ENCODE measurements around the gene RMDN3.

Gene RMDN3

DNA sequence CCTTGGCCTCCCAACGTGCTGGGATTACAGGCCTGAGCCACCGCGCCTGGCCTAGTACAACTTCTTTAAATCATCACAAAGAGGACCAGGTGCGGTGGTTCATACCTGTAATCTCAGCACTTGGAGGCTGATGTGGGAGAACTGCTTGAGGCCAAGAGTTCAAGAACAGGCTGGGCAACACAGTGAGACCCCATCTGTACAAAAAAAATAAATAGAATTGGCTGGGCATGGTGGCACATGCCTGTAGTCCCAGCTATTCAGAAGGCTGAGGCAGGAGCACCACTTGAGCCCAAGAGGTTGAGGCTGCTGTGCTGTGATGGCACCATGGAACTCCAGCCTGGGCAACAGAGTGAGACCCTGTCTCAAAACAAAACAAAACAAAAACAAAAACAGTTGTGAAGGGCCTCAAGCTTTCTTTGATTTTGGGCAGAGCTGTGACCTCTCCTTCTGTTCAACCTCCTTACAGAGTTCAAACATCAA is 5.9 kb downstream of the RMDN3 start:
- no peak for TF ChIP-seq POLR2A (IDR thresholded peaks at IDR 0.05; ENCODE audit: low read length)
- TF ChIP-seq GATA1 (IDR thresholded peaks at IDR 0.05; ENCODE audit: low read depth, low read length), result no peak
- no peak for DNase-seq

DNA sequence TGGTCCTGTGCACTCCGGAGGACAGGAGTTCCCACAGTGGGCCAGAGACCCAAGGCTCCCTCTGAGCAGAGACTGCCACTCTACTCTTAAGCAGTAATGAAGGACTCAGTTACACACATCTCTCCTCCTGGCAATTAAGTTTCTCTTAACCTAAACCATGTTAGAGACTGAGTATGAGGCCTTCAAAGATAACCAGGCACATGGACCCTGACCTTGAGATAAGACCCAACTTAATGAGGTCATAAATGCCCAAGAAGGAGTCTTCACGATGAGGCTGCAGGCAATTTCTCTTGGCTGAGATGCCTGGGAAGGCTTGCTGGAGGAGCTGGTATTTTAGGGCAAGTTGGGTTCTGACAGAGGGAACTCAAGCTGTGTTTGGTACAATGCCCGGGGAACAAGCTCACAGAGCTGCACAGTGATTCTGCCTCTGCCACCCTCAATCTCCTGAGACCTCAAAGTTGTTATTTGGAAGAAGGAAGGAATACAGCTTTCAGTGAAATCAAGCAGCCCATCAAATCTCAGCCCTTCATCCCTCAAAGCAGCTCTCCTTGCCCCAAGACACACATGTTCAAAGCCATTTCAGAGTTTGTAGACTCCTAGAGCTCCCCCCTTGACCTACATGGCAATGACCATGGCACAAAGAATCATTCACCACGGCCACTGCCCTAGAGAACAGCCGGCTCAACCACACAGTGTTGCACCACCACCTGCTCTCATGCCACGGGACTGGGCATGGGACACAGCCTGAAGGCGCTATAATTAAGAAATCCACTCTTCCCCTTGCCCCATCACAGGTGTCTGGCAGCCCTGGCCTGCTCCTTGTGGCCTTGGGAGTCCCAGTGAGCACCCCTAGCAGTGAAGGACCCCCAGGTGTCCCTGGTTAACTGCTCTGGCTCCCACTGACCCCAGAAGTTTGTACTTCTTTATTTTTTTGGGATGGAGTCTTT is 7.1 kb downstream of the RMDN3 start:
- peak; percentile 26 for TF ChIP-seq POLR2A (IDR thresholded peaks at IDR 0.05; ENCODE audit: low read length)
- no peak for TF ChIP-seq GATA1 (IDR thresholded peaks at IDR 0.05; ENCODE audit: low read depth, low read length)
- DNase-seq, result peak; percentile 87 to 90

GRCh38 chr15:40746916-40747418 is 8.1 kb downstream of the RMDN3 start:
- peak; percentile 36 to 62 for DNase-seq
- TF ChIP-seq GATA1 (IDR thresholded peaks at IDR 0.05; ENCODE audit: low read depth, low read length), result no peak
- no peak for TF ChIP-seq POLR2A (IDR thresholded peaks at IDR 0.05; ENCODE audit: low read length)

- TF ChIP-seq POLR2A (IDR thresholded peaks at IDR 0.05; ENCODE audit: low read length) (no peak), GATA1 (IDR thresholded peaks at IDR 0.05; ENCODE audit: low read depth, low read length) (no peak)
- DNase-seq, result peak; percentile 40 to 57
These were observed 10.3 kb downstream of the RMDN3 start for GRCh38 chr15:40744815-40745152.

DNA sequence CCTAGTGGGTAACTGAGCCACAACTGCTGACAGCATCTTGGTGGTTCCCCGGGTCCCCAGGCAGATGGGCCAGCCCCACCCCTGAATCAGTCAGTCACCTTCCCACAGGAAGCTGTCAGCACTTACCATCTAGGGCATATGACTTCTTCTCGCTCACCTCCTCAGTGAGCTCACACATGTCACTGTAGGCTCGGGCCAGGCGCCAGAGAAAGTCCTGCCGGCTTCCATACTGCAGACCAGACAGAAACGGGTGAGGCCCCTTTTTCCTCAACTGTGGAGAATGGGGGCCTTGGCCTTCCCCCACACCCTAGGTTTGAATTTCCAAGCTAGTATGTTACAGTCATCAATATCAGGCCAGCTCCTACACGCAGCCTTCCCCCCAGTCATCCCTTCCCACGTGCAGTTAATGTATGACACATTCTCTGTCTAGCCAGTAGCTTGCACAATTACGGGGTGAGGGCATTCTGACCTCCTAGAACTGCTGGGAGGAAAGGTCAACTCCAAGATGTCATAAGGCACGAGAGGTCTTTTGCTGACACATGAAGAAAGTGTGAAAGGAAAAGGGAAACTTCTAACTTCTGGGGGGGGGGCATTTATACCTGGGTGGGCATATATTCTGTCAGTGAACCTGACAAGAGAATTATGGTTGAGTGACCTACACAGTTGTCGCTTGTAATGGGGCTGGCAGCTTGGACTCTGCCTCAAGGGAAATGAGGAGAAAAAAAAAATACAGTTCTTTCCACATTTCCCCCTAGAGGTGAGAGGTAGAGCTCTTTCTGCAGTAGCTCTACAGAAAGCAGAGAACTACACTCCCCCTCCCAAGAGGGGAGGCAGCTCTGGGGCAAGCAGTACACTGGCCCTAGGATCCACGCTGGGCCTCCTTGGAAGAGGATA is 10.9 kb downstream of the RMDN3 start:
- DNase-seq, result peak; percentile 55 to 76
- TF ChIP-seq POLR2A (IDR thresholded peaks at IDR 0.05; ENCODE audit: low read length), result no peak
- no peak for TF ChIP-seq GATA1 (IDR thresholded peaks at IDR 0.05; ENCODE audit: low read depth, low read length)

- peak; percentile 51 to 53 for DNase-seq
These were observed 11.6 kb downstream of the RMDN3 start for GRCh38 chr15:40743485-40743901.

DNA sequence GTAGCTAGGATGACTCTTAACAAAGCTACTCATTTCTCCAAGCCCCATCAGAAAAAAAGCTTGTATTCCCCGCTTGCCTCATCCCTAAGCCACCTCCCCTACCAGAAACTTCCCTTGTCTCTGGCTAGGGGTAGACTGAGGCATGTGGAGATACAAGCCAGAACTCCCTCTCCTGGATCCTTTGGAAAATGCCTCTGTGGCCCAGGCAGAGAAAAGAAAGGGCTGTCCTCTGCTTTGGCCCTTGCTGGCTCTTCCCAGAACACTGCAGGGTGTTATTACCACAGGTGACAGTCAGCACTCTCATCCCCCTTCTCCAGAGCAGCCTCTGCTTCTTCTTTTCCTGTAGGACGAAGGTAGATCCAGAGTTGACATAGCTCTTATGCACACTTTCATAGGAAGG is 15.2 kb downstream of the RMDN3 start:
- no peak for DNase-seq
- no peak for TF ChIP-seq GATA1 (IDR thresholded peaks at IDR 0.05; ENCODE audit: low read depth, low read length)
- TF ChIP-seq POLR2A (IDR thresholded peaks at IDR 0.05; ENCODE audit: low read length), result no peak

More at GRCh38 chr15:40743485-40743901, 11.6 kb downstream of the RMDN3 start:
- TF ChIP-seq POLR2A (IDR thresholded peaks at IDR 0.05; ENCODE audit: low read length), result no peak
- no peak for TF ChIP-seq GATA1 (IDR thresholded peaks at IDR 0.05; ENCODE audit: low read depth, low read length)

GRCh38 chr15:40739047-40739446 is 16.0 kb downstream of the RMDN3 start:
- TF ChIP-seq POLR2A (IDR thresholded peaks at IDR 0.05; ENCODE audit: low read length) (no peak), GATA1 (IDR thresholded peaks at IDR 0.05; ENCODE audit: low read depth, low read length) (no peak)
- DNase-seq, result no peak

DNA sequence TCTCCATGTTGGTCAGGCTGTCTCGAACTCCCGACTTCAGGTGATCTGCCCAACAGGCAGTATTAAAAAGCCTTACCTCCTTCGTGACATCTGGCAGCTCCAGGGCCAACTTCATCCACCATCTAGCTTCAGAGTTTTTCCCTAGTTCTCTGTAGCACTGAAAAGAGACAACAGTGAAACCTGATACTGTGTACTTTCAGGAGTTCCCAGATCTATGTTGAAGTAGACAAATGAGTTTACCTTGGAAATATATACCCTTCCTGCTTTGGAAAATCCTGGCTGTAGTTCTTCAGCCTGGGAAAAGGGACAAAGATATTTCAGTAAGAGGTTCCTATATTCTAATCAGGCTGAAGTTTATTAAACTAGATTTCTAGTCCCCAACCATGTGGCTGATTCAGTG is 18.0 kb downstream of the RMDN3 start:
- TF ChIP-seq GATA1 (IDR thresholded peaks at IDR 0.05; ENCODE audit: low read depth, low read length), result no peak
- DNase-seq, result no peak

GRCh38 chr15:40736575-40736974 is 18.5 kb downstream of the RMDN3 start:
- no peak for TF ChIP-seq POLR2A (IDR thresholded peaks at IDR 0.05; ENCODE audit: low read length)
- TF ChIP-seq GATA1 (IDR thresholded peaks at IDR 0.05; ENCODE audit: low read depth, low read length), result no peak
- no peak for DNase-seq

DNA sequence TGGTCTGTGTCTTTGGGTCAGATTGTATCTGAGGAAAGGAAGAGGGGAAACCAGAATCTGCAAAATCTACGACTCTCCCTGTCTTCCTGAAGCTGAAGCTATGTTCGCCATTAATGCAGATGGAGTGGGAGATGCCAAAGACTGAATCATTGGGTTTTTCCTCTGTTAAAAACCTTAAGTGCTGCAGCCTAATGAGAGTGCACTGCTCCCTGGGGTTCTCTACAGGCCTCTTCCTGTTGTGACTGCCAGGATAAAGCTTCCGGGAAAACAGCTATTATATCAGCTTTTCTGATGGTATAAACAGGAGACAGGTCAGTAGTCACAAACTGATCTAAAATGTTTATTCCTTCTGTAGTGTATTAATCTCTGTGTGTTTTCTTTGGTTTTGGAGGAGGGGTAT is 24.0 kb downstream of the RMDN3 start:
- TF ChIP-seq POLR2A (IDR thresholded peaks at IDR 0.05; ENCODE audit: low read length) (no peak), GATA1 (IDR thresholded peaks at IDR 0.05; ENCODE audit: low read depth, low read length) (no peak)

GRCh38 chr15:40723919-40724318 is 31.1 kb downstream of the RMDN3 start:
- DNase-seq, result no peak
- TF ChIP-seq GATA1 (IDR thresholded peaks at IDR 0.05; ENCODE audit: low read depth, low read length) (no peak), POLR2A (IDR thresholded peaks at IDR 0.05; ENCODE audit: low read length) (no peak)

More for the DNA sequence above, 24.0 kb downstream of the RMDN3 start:
- no peak for DNase-seq

DNA sequence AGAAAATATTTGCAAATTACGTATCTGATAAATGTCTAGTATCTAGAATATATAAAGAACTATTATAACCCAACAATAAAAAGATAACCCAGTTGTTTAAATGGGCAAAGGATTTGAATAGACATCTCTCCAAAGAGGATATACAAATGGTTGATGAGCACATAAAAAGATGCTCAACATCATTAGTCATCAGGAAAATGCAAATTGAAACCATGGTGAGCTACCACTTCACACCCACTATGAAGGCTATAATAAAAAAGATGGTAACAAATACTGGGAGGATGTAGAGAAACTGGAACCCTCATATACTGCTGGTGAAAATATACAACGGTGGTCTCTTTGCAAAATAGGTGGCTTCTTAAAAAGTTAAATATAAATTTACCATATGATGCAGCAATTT is 32.1 kb downstream of the RMDN3 start:
- TF ChIP-seq POLR2A (IDR thresholded peaks at IDR 0.05; ENCODE audit: low read length) (no peak), GATA1 (IDR thresholded peaks at IDR 0.05; ENCODE audit: low read depth, low read length) (no peak)
- DNase-seq, result no peak

DNA sequence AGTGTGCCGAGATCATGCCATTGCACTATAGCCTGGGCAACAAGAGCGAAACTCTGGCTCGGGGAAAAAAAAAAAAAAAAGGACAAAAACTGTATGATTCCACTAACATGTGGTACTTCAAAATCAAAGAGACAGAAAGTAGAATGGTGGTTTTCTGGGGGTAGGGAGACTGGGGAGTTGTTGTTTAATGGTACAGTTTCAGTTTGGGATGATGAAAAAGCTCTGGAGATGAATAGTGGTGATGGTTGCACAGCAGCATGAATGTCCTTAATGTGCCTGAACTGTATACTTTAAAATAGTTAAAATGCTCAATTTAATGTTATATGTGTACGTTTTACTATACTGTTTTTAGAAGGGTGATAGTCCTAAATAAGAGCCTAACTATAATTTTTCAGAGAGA is 32.7 kb downstream of the RMDN3 start:
- no peak for TF ChIP-seq GATA1 (IDR thresholded peaks at IDR 0.05; ENCODE audit: low read depth, low read length)
- no peak for TF ChIP-seq POLR2A (IDR thresholded peaks at IDR 0.05; ENCODE audit: low read length)
- DNase-seq, result no peak

Data from erythroblast (primary cell).